GM19043 (cell line): ENCODE results near the gene PHF1.

Source experiments
- ATAC-seq: cut with Tn5 transposase; IDR thresholded peaks from one replicate; pipeline ENCODE4 v1.9.1; 2021; ENCODE audit warnings: low read depth; ENCODE audit not compliant: unreplicated experiment

The PHF1 gene

DNA sequence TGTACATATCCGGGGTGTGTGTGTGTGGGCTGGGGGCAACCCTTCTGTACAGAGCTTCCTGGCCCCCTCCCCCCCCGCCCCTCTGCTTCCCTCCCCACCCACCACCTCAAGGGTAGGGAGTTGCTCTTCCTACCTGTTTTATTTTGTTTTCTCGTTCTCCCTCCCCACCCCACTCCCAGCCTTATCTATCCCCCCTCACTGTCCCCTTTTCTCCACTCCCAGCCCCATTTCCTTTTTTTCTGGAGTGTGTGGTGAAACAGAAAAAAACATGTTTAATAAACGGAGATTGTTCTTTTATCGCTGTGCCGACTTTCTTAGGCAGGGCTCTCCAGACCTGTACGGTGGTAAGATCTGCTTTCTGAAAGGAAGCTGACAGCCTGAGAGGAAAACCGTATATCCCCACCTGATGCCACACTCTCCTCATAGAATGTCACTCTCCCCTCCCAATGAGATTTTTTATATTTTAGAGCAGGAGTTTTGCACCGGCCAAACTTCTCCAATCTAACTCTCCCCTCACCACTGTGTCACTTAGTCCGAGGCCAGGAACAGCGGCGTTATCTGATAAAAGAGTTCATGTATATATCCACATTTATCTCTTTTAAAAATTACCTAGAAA, 42.7 kb downstream of the PHF1 start:
- ATAC-seq = no peak

DNA sequence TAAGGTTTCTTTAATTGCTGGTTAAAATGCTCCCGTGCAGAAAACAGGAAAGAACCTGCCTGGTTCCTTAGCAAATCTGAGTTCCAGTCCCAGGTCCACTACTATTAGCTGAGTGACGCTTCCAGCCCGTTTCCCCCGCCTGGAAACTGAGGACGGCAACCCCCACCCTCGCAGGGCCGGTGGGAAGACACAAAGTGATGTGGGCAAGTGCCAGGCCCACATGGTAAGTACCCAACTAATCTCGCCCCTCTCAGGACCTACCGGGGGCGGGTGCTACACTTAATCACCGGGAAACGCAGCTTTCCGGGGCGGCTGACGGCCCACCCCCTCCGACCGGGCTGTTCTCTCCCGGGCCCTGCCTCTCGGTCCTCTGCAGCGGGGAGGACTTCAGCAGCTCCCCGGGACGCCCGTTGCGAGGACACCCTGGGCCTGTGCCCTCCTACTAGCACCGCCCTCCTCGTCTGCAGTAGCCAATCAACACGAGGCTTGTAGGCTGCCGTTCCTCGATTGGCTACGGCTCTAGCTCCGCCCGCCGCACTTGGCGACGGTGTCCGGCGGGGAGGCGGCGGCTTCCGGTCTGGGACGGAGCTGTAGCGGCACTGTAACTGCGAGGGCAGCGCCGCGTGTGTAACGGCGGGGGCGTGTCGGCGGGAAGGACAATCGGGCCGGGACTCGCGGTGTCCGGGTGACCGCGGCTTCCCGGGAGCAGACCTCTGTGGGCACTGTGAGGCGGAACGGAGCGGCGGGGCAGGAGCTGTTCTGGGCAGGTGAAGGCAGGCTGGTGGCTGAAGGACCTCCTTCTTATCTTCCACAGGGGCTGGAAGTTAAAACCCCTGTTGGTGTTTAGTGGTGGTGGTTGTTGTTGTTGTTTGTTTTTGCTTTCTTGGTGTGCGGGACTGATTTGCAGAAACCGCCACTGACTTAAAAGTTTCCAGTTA, 43.5 kb downstream of the PHF1 start, which contains the start of gene ZBTB9:
Gene ZBTB9 (plus strand): TSS at position 568 of the 938 bp plus-strand sequence. CDS start 525 bp downstream, outside the sequence.
- ATAC-seq = peak; percentile 99

DNA sequence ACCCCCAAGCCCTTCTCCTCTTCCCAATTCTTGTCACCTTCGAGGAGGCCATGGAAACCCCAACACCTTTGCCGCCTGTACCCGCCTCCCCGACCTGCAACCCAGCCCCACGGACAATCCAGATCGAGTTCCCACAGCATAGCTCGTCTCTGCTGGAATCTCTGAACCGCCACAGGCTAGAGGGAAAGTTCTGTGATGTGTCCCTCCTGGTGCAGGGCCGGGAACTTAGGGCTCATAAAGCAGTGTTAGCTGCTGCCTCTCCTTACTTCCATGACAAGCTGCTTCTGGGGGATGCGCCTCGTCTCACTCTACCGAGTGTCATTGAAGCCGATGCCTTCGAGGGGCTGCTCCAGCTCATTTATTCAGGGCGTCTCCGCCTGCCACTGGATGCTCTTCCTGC, 44.2 kb downstream of the PHF1 start:
- ATAC-seq = no peak

DNA sequence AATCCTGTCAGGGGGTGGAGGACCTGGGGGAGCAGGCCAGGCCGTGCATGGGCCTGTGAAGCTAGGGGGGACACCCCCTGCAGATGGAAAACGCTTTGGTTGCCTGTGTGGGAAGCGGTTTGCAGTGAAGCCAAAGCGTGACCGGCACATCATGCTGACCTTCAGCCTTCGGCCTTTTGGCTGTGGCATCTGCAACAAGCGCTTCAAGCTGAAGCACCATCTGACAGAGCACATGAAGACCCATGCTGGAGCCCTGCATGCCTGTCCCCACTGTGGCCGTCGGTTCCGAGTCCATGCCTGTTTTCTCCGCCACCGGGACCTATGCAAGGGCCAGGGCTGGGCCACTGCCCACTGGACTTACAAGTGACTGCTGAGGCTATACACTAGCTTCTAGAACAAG, 45.3 kb downstream of the PHF1 start:
- ATAC-seq = no peak

DNA sequence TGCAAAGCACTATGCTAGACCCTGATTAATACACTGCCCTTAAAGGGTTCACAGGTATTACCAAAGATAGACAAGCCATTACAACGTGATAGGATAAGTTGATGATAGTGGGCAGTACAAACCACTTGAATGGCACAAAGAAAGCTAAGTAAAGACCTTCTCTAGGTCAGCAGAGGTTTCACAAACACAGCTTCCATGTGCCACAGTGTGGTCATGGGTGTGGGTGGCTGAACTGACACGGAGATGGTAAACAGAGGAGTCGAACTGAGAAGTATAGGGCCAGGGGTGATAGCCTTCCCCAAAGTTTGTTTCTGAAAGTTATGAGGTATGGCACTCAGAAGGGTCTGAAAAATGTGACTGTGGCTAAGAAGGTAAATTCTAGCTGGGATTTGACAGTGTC, 47.9 kb downstream of the PHF1 start:
- ATAC-seq = no peak

DNA sequence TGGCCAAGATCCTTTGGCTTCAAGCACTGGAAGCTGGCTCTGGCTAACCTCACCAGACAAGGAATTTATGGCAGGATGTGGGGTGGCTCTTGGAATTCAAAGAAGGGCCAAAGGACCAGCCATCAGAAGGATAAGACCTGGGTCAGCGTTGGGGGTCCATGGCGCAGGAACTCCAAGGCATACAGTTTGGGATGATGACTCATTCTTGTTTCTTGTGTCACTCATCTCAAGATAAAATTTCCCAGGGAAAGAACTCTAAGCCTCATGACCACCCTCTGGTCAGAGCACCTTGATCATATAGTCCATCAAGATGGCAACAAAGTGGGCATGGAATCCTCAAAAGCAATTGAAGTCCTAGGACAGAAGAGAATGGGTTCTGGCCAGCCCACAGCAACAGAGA, 48.4 kb downstream of the PHF1 start:
- ATAC-seq = no peak
